Measurements from ENCODE around the gene TEAD1. TPM values are rescaled to one million over a fixed set of nuclear protein-coding genes. Genes with fewer than 3 reads are reported as not detected.

TEAD1 gene
- total RNA-seq, 6 donors from 2014 or later, result 53.5 to 141 (median 80.2) TPM

GRCh38 chr11:12924650-12925049 is 250.4 kb downstream of the TEAD1 start:
- Histone ChIP-seq H3K9me3 (no peaks in the 10 kb centered on the region), H3K4me3 (no peak overlapping the region), H3K36me3 (peaks cover 0 to 19% (median 4%) of the 10 kb centered on the region in 4 donors), H3K27me3 (no peaks in the 10 kb centered on the region), H3K27ac (no peak overlapping the region), H3K4me1 (no peaks in the 10 kb centered on the region)
- WGBS, 2 donors, result 86 to 94% methylated on average over 3 of the region's 3 CpGs
- ATAC-seq (ENCODE audit: low FRiP score in 2 of 2) (no peak), DNase-seq (no peak)
- no peak for TF ChIP-seq EP300 (IDR thresholded peaks at IDR 0.05)
- no peak for TF ChIP-seq POLR2AphosphoS5 (IDR thresholded peaks at IDR 0.05)
- TF ChIP-seq CTCF (IDR thresholded peaks at IDR 0.05), result no peak
- no peak for TF ChIP-seq POLR2A (IDR thresholded peaks at IDR 0.05)

- TF ChIP-seq CTCF (IDR thresholded peaks at IDR 0.05) (no peak), POLR2AphosphoS5 (IDR thresholded peaks at IDR 0.05) (no peak), POLR2A (IDR thresholded peaks at IDR 0.05) (no peak), EP300 (IDR thresholded peaks at IDR 0.05) (no peak)
- peaks cover 0 to 25% (median 5%) of the 10 kb centered on the region in 4 donors for H3K36me3 ChIP-seq
- H3K4me1 ChIP-seq, result no peaks in the 10 kb centered on the region
- no peaks in the 10 kb centered on the region for H3K27me3 ChIP-seq
- ATAC-seq (ENCODE audit: low FRiP score in 2 of 2), result no peak
- H3K27ac ChIP-seq, result no peak overlapping the region
- DNase-seq, result no peak
- no peaks in the 10 kb centered on the region for H3K9me3 ChIP-seq
- no peak overlapping the region for H3K4me3 ChIP-seq
- 68 to 79% methylated on average over 4 of the region's 4 CpGs for WGBS, 2 donors
Measured at GRCh38 chr11:12925520-12925919, 251.3 kb downstream of the TEAD1 start.

GRCh38 chr11:12927221-12927620 is 253.0 kb downstream of the TEAD1 start:
- no peak for DNase-seq
- Histone ChIP-seq H3K4me3 (no peak overlapping the region), H3K4me1 (no peaks in the 10 kb centered on the region), H3K27me3 (no peaks in the 10 kb centered on the region), H3K27ac (no peak overlapping the region), H3K36me3 (peaks cover 0 to 34% (median 7%) of the 10 kb centered on the region in 4 donors), H3K9me3 (no peaks in the 10 kb centered on the region)
- ATAC-seq (ENCODE audit: low FRiP score in 2 of 2), result no peak
- 85 to 89% methylated on average over 3 of the region's 3 CpGs for WGBS, 2 donors
- TF ChIP-seq POLR2AphosphoS5 (IDR thresholded peaks at IDR 0.05) (no peak), EP300 (IDR thresholded peaks at IDR 0.05) (no peak), CTCF (IDR thresholded peaks at IDR 0.05) (no peak), POLR2A (IDR thresholded peaks at IDR 0.05) (no peak)

- Histone ChIP-seq H3K27ac (no peak overlapping the region), H3K9me3 (no peaks in the 10 kb centered on the region), H3K36me3 (peaks cover 0 to 41% (median 7%) of the 10 kb centered on the region in 4 donors), H3K27me3 (no peaks in the 10 kb centered on the region), H3K4me3 (no peak overlapping the region), H3K4me1 (no peaks in the 10 kb centered on the region)
- WGBS, 2 donors, result 93 to 97% methylated on average over 2 of the region's 2 CpGs
- no peak for ATAC-seq (ENCODE audit: low FRiP score in 2 of 2)
- no peak for DNase-seq
- no peak for TF ChIP-seq EP300 (IDR thresholded peaks at IDR 0.05)
- TF ChIP-seq CTCF (IDR thresholded peaks at IDR 0.05), result no peak
- no peak for TF ChIP-seq POLR2AphosphoS5 (IDR thresholded peaks at IDR 0.05)
- TF ChIP-seq POLR2A (IDR thresholded peaks at IDR 0.05), result no peak
Measured at GRCh38 chr11:12927886-12928285, 253.7 kb downstream of the TEAD1 start.

- TF ChIP-seq CTCF (IDR thresholded peaks at IDR 0.05) (no peak), POLR2AphosphoS5 (IDR thresholded peaks at IDR 0.05) (no peak), EP300 (IDR thresholded peaks at IDR 0.05) (no peak), POLR2A (IDR thresholded peaks at IDR 0.05) (no peak)
- H3K9me3 ChIP-seq, result no peaks in the 10 kb centered on the region
- no peak for ATAC-seq (ENCODE audit: low FRiP score in 2 of 2)
- no peak overlapping the region for H3K4me3 ChIP-seq
- H3K36me3 ChIP-seq, result peaks cover 0 to 24% (median 4%) of the 10 kb centered on the region in 4 donors
- H3K27me3 ChIP-seq, result no peaks in the 10 kb centered on the region
- no peak for DNase-seq
- no peaks in the 10 kb centered on the region for H3K4me1 ChIP-seq
- H3K27ac ChIP-seq, result no peak overlapping the region
Measured at GRCh38 chr11:12930850-12931249, 256.6 kb downstream of the TEAD1 start.
